ENCODE results near the gene DMD.

Gene DMD

GRCh38 chrX:32501606-32502005, 709.7 kb downstream of the DMD start:
- DNase-seq (ENCODE audit: low read depth in 2 of 2) = no peak

GRCh38 chrX:32496671-32497070, 714.7 kb downstream of the DMD start:
- DNase-seq (ENCODE audit: low read depth in 2 of 2) = no peak

- no peak for DNase-seq (ENCODE audit: low read depth in 2 of 2)
These were observed 715.5 kb downstream of the DMD start for GRCh38 chrX:32495855-32496254.

GRCh38 chrX:32489125-32489524, 722.2 kb downstream of the DMD start:
- no peak for DNase-seq (ENCODE audit: low read depth in 2 of 2)

GRCh38 chrX:32483534-32484136, 727.7 kb downstream of the DMD start:
- DNase-seq (ENCODE audit: low read depth in 2 of 2) = no peak

- DNase-seq (ENCODE audit: low read depth in 2 of 2) = no peak
These were observed 731.3 kb downstream of the DMD start for GRCh38 chrX:32480019-32480418.

- DNase-seq (ENCODE audit: low read depth in 2 of 2) = no peak
These were observed 739.0 kb downstream of the DMD start for GRCh38 chrX:32472364-32472763.

GRCh38 chrX:32455704-32456103, 755.6 kb downstream of the DMD start:
- DNase-seq (ENCODE audit: low read depth in 2 of 2) = no peak

- no peak for DNase-seq (ENCODE audit: low read depth in 2 of 2)
These were observed 759.2 kb downstream of the DMD start for GRCh38 chrX:32451954-32452695.

GRCh38 chrX:32448945-32449344, 762.4 kb downstream of the DMD start:
- DNase-seq (ENCODE audit: low read depth in 2 of 2) = no peak

GRCh38 chrX:32448320-32448719, 763.0 kb downstream of the DMD start:
- DNase-seq (ENCODE audit: low read depth in 2 of 2) = no peak

- DNase-seq (ENCODE audit: low read depth in 2 of 2) = no peak
These were observed 763.7 kb downstream of the DMD start for GRCh38 chrX:32447640-32448039.

- DNase-seq (ENCODE audit: low read depth in 2 of 2) = no peak
These were observed 767.5 kb downstream of the DMD start for GRCh38 chrX:32443841-32444240.

- no peak for DNase-seq (ENCODE audit: low read depth in 2 of 2)
These were observed 790.1 kb downstream of the DMD start for GRCh38 chrX:32421266-32421665.

GRCh38 chrX:32408389-32408788, 803.0 kb downstream of the DMD start:
- DNase-seq (ENCODE audit: low read depth in 2 of 2) = no peak

GRCh38 chrX:32397562-32398216, 813.7 kb downstream of the DMD start:
- no peak for DNase-seq (ENCODE audit: low read depth in 2 of 2)

GRCh38 chrX:32395878-32396277, 815.5 kb downstream of the DMD start:
- no peak for DNase-seq (ENCODE audit: low read depth in 2 of 2)

- DNase-seq (ENCODE audit: low read depth in 2 of 2) = no peak
These were observed 818.7 kb downstream of the DMD start for GRCh38 chrX:32392655-32393054.

GRCh38 chrX:32370456-32371205, 840.7 kb downstream of the DMD start:
- DNase-seq (ENCODE audit: low read depth in 2 of 2) = no peak

- DNase-seq (ENCODE audit: low read depth in 2 of 2) = no peak
These were observed 917.2 kb downstream of the DMD start for GRCh38 chrX:32293962-32294700.

- no peak for DNase-seq (ENCODE audit: low read depth in 2 of 2)
These were observed 922.0 kb downstream of the DMD start for GRCh38 chrX:32289356-32289755.

GRCh38 chrX:32281853-32282252, 929.5 kb downstream of the DMD start:
- DNase-seq (ENCODE audit: low read depth in 2 of 2) = no peak

Data from activated CD8-positive, alpha-beta memory T cell treated with anti-CD3 and anti-CD28 coated beads for 4 hours (primary cell).